ENCODE measurements around the gene AUH. TPM values are rescaled to one million over a fixed set of nuclear protein-coding genes. Genes with fewer than 3 reads are reported as not detected.

The AUH gene
- total RNA-seq, 1 experiment from 2014 or later, result 29.0 TPM

DNA sequence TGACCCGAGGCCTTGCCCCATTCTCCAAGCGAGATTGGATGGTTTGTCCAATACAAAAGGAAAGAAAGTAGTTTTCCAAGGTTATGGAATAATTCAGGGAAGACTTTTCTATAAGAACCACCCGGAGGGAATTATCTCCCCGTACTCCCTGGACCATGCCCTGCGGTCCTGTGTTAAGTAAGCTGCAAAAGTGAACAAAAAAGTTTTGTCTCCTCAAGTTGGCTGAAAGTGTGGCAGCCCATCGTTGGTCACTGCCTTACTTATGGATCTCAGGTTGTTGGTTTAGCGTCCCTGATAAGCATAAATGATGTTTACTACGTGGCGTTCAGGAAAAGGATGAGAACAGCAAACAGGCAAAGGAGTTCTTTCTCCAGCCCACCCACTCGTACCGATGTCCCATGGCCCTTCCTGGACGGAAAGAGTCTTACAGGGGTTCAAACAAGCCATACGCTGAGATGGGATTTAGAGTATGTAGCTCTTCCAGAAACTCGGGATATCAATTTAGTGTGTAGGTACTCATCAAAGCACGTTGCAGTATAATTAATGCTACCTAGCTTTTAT is 413 bp upstream of the AUH start:
- peaks cover 4 to 16% of the 10 kb centered on the region in 2 experiments; a peak in 3 of 4 replicates for H3K4me1 ChIP-seq (ENCODE audit: control insufficient read depth in 1 of 2, insufficient read depth in 2 of 2, low read length in 2 of 2)
- intact Hi-C loops (cut with micrococcal nuclease), result loop anchor here (10.0 kb wide), 1 partner anchor 167 kb away; no protein-coding TSS in a partner anchor
- no TSS peak for BruUV-seq (replicated peaks)
- no peak for TF ChIP-seq RAD21 (IDR thresholded peaks at IDR 0.05; ENCODE audit: low read depth)
- peak; percentile 36; the same call in 1 of the 2 replicates for TF ChIP-seq ZFX (IDR thresholded peaks at IDR 0.05)
- no peak for TF ChIP-seq YY1 (IDR thresholded peaks at IDR 0.05; ENCODE audit: extremely low read depth, insufficient replicate concordance, low read depth, low read length)
- peak overlapping the region; percentile 81 for H2AFZ ChIP-seq (ENCODE audit: low read depth, low read length, poor library complexity, severe bottlenecking)
- ATAC-seq (no peak; the same call in 1 of the 2 replicates), DNase-seq (ENCODE audit: low read depth, low spot score) (no peak)
- RAD21 ChIA-PET (ENCODE audit: low non-redundant PET in 1 of 2, low total read pairs in 2 of 2, uncharacterized antibody in 2 of 2, unreplicated experiment in 2 of 2), result no interaction called here
- H3K9ac ChIP-seq (ENCODE audit: low read length), result peak overlapping the region; percentile 82; the same call in 1 of the 2 replicates
- peak overlapping the region; percentile 71 for H3K4me2 ChIP-seq (ENCODE audit: low read length)
- H3K27ac ChIP-seq (ENCODE audit: low read depth, low read length), result no peak overlapping the region
- CTCF ChIA-PET, result no interaction called here
- no peaks in the 10 kb centered on the region for H3K9me2 ChIP-seq (ENCODE audit: insufficient read depth)
- H3K27me3 ChIP-seq (ENCODE audit: insufficient read depth, low read length), result no peaks in the 10 kb centered on the region
- H4K20me1 ChIP-seq (ENCODE audit: insufficient read depth), result no peaks in the 10 kb centered on the region
- H3K9me3 ChIP-seq (ENCODE audit: control insufficient read depth in 1 of 2, insufficient read depth in 1 of 2, low read depth in 1 of 2, low read length in 2 of 2), result peaks cover 6 to 8% of the 10 kb centered on the region in 2 experiments; a peak in 3 of 4 replicates
- peaks cover 43% of the 10 kb centered on the region for H3K79me2 ChIP-seq (ENCODE audit: insufficient read depth, low read length)
- POLR2A ChIA-PET, result no interaction called here
- peak overlapping the region; percentile 15 to 73; a peak in 3 of 4 replicates for H3K4me3 ChIP-seq (replicated peaks in 1 of 2; ENCODE audit: low read depth in 1 of 2, low read length in 2 of 2)
- H3K36me3 ChIP-seq (ENCODE audit: control insufficient read depth in 1 of 2, insufficient read depth in 2 of 2, low read length in 2 of 2), result no peaks in the 10 kb centered on the region

DNA sequence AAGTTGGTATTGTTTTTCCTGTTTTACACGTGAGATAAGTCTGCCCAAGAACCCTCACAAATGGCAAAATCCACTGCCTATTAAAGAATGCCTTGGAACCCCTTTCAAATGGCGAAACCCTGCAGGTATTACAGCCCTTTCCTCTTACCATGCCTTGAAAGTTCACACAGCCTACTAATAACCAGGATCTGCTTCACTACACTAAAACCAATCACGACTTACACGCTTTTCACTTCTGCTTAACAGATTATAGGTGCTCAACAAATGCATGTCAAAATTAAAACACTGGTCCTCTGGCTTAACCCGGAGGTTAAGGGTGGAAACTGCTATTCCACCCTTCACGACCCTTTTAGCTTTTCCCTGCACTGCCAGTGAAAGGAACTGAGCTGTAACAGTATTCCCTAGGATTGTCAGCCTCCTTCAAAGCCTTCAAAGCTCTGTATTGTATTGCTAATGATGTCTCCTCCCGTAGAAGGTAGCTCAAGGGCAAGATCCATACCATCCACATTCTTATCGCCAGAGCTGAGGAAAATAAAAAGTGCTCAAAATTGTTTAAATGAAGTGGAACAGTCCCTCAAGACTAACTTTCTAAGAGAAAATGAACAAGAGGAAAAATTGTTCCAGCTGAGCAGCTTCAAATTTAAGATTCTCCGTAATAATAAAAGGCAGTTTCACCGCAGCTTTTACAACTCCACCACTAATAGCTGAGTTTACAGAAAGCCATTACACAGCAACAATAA is 997 bp downstream of the AUH start:
- no peak for ATAC-seq
- Histone ChIP-seq H4K20me1 (ENCODE audit: insufficient read depth) (no peaks in the 10 kb centered on the region), H3K9ac (ENCODE audit: low read length) (peak overlapping the region; percentile 82), H3K4me1 (ENCODE audit: control insufficient read depth in 1 of 2, insufficient read depth in 2 of 2, low read length in 2 of 2) (peaks cover 4 to 16% of the 10 kb centered on the region in 2 experiments; a peak in 3 of 4 replicates), H2AFZ (ENCODE audit: low read depth, low read length, poor library complexity, severe bottlenecking) (no peak overlapping the region), H3K4me2 (ENCODE audit: low read length) (peak overlapping the region; percentile 71), H3K36me3 (ENCODE audit: control insufficient read depth in 1 of 2, insufficient read depth in 2 of 2, low read length in 2 of 2) (no peaks in the 10 kb centered on the region), H3K9me3 (ENCODE audit: control insufficient read depth in 1 of 2, insufficient read depth in 1 of 2, low read depth in 1 of 2, low read length in 2 of 2) (peaks cover 6 to 8% of the 10 kb centered on the region in 2 experiments; a peak in 3 of 4 replicates), H3K27me3 (ENCODE audit: insufficient read depth, low read length) (no peaks in the 10 kb centered on the region), H3K79me2 (ENCODE audit: insufficient read depth, low read length) (peaks cover 57% of the 10 kb centered on the region), H3K27ac (ENCODE audit: low read depth, low read length) (peak overlapping the region; percentile 84), H3K9me2 (ENCODE audit: insufficient read depth) (no peaks in the 10 kb centered on the region), H3K4me3 (replicated peaks in 1 of 2; ENCODE audit: low read depth in 1 of 2, low read length in 2 of 2) (peak overlapping the region; percentile 65 to 73)
- RAD21 ChIA-PET (ENCODE audit: low non-redundant PET in 1 of 2, low total read pairs in 2 of 2, uncharacterized antibody in 2 of 2, unreplicated experiment in 2 of 2), result interaction anchor here in 1 of 2 experiments (0.6 kb wide), 1 partner anchor 61 kb away, joined by 3 read pairs; no protein-coding TSS in a partner anchor
- BruUV-seq (replicated peaks), result no TSS peak
- POLR2A ChIA-PET, result interaction anchor here (1.3 kb wide), 1 partner anchor 168 kb away, joined by 3 read pairs; no protein-coding TSS in a partner anchor
- intact Hi-C loops (cut with micrococcal nuclease), result loop anchor here (10.0 kb wide), 1 partner anchor 166 kb away; no protein-coding TSS in a partner anchor
- DNase-seq (ENCODE audit: low read depth, low spot score), result no peak
- CTCF ChIA-PET, result no interaction called here
- TF ChIP-seq EGR1 (IDR thresholded peaks at IDR 0.05; ENCODE audit: low read depth), result no peak
- TF ChIP-seq REST (IDR thresholded peaks at IDR 0.05; ENCODE audit: low read depth), result no peak
- TF ChIP-seq, protein P1, sequence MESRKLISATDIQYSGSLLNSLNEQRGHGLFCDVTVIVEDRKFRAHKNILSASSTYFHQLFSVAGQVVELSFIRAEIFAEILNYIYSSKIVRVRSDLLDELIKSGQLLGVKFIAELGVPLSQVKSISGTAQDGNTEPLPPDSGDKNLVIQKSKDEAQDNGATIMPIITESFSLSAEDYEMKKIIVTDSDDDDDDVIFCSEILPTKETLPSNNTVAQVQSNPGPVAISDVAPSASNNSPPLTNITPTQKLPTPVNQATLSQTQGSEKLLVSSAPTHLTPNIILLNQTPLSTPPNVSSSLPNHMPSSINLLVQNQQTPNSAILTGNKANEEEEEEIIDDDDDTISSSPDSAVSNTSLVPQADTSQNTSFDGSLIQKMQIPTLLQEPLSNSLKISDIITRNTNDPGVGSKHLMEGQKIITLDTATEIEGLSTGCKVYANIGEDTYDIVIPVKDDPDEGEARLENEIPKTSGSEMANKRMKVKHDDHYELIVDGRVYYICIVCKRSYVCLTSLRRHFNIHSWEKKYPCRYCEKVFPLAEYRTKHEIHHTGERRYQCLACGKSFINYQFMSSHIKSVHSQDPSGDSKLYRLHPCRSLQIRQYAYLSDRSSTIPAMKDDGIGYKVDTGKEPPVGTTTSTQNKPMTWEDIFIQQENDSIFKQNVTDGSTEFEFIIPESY (IDR thresholded peaks at IDR 0.05; ENCODE audit: extremely low read depth, insufficient replicate concordance, low read length), result no peak
- no peak for TF ChIP-seq YY1 (IDR thresholded peaks at IDR 0.05; ENCODE audit: extremely low read depth, insufficient replicate concordance, low read depth, low read length)
- no peak for TF ChIP-seq FOSL1 (IDR thresholded peaks at IDR 0.05; ENCODE audit: low read depth)
- TF ChIP-seq, protein P2, sequence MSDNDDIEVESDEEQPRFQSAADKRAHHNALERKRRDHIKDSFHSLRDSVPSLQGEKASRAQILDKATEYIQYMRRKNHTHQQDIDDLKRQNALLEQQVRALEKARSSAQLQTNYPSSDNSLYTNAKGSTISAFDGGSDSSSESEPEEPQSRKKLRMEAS (IDR thresholded peaks at IDR 0.05), result no peak
- TF ChIP-seq, protein P3, sequence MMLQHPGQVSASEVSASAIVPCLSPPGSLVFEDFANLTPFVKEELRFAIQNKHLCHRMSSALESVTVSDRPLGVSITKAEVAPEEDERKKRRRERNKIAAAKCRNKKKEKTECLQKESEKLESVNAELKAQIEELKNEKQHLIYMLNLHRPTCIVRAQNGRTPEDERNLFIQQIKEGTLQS (IDR thresholded peaks at IDR 0.05), result no peak
- no peak for TF ChIP-seq ZNF274 (IDR thresholded peaks at IDR 0.05; ENCODE audit: low read depth, low read length)
- no peak for TF ChIP-seq SRF (IDR thresholded peaks at IDR 0.05; ENCODE audit: low read depth)

Data from HCT116 (cell line).